H1 (cell line): ENCODE data around the gene TMEM250.

Experiments used
- CHD1 ChIP-seq: IDR thresholded peaks from 2 replicates; pipeline ENCODE4 v1.6.1; 2012; ENCODE audit warnings: low read depth, low read length, improper control_type of control experiment
- CREB1 ChIP-seq: IDR thresholded peaks from 2 replicates; pipeline ENCODE4 v1.6.1; 2012; ENCODE audit warnings: inconsistent platforms
- MAFK ChIP-seq: IDR thresholded peaks from 2 replicates; pipeline ENCODE4 v1.6.1; 2012; ENCODE audit warnings: low read depth, mild to moderate bottlenecking, improper control_type of control experiment, low read length
- POLR2AphosphoS5 ChIP-seq: IDR thresholded peaks from 2 replicates; pipeline ENCODE4 v1.6.1; 2011; ENCODE audit warnings: low read depth, low read length
- SIN3A ChIP-seq, 2 experiments: IDR thresholded peaks in 1 of 2; conservative IDR thresholded peaks in 1 of 2; 2 replicates each; pipeline ENCODE4 v1.6.1; 2011 to 2012; ENCODE audit warnings: low read length in 2 of 2, improper control_type of control experiment in 1 of 2, low read depth in 1 of 2, mild to moderate bottlenecking in 1 of 2
- SIX5 ChIP-seq: IDR thresholded peaks from 2 replicates; pipeline ENCODE4 v1.6.1; 2011; ENCODE audit warnings: mild to moderate bottlenecking, low read depth, low read length
- SRF ChIP-seq: IDR thresholded peaks from 2 replicates; pipeline ENCODE4 v1.6.1; 2011; ENCODE audit warnings: mild to moderate bottlenecking, low read depth, low read length, moderate library complexity
- TF ChIP-seq, protein P1 (sequence below), 3 experiments: IDR thresholded peaks; 1 replicate in 2 of 3; 2 replicates in 1 of 3; pipeline versions ENCODE4 v1.5.1 to v1.6.1; 2011; ENCODE audit warnings: low read length in 3 of 3, mild to moderate bottlenecking in 3 of 3, inconsistent platforms in 2 of 3, low read depth in 1 of 3, moderate library complexity in 1 of 3; ENCODE audit not compliant: insufficient read depth in 1 of 3; ENCODE audit errors: control extremely low read depth in 1 of 3

DNA sequence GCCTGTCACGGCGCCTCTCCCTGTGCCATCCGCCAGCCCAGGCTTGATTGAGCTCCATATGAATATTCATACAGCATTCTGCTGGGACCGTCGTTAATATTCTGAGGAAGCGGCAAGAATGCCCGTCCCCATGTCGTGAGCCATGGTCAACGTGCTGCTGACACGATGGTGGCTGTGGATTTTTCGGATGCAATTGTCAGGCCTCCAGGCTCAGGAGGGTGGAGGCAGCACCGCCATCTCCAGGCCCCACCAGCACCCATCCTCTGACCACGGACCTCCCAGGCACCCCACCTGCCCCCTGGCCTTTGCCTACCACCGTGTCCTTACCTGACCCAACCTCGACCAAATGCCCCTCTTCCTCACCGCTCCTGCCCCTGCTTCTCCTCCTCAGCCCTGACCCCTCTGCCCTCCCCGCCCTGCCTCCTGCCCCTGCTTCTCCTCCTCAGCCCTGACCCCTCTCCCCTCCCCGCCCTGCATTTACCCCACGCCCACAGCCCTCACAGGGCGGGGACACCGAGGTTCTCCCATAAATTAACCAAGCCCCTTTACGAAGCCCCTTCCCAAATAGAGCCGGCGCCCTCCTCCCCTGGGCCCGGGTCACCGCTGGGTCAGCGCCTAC is 9.9 kb downstream of the TMEM250 start:
- TF ChIP-seq, protein P1, sequence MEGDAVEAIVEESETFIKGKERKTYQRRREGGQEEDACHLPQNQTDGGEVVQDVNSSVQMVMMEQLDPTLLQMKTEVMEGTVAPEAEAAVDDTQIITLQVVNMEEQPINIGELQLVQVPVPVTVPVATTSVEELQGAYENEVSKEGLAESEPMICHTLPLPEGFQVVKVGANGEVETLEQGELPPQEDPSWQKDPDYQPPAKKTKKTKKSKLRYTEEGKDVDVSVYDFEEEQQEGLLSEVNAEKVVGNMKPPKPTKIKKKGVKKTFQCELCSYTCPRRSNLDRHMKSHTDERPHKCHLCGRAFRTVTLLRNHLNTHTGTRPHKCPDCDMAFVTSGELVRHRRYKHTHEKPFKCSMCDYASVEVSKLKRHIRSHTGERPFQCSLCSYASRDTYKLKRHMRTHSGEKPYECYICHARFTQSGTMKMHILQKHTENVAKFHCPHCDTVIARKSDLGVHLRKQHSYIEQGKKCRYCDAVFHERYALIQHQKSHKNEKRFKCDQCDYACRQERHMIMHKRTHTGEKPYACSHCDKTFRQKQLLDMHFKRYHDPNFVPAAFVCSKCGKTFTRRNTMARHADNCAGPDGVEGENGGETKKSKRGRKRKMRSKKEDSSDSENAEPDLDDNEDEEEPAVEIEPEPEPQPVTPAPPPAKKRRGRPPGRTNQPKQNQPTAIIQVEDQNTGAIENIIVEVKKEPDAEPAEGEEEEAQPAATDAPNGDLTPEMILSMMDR (IDR thresholded peaks at IDR 0.05; ENCODE audit: control extremely low read depth in 1 of 3, insufficient read depth in 1 of 3, low read depth in 1 of 3, low read length in 3 of 3): no peak
- TF ChIP-seq SIX5 (no peak), SRF (no peak), MAFK (no peak), SIN3A (conservative IDR thresholded peaks at IDR 0.05 in 1 of 2, IDR thresholded peaks at IDR 0.05 in 1 of 2; ENCODE audit: low read depth in 1 of 2, low read length in 2 of 2) (no peak), POLR2AphosphoS5 (no peak), CHD1 (no peak), CREB1 (no peak)
